ENCODE measurements around the gene KREMEN1. TPM values are rescaled to one million over a fixed set of nuclear protein-coding genes. Genes with fewer than 3 reads are reported as not detected.

The KREMEN1 gene, protein sequence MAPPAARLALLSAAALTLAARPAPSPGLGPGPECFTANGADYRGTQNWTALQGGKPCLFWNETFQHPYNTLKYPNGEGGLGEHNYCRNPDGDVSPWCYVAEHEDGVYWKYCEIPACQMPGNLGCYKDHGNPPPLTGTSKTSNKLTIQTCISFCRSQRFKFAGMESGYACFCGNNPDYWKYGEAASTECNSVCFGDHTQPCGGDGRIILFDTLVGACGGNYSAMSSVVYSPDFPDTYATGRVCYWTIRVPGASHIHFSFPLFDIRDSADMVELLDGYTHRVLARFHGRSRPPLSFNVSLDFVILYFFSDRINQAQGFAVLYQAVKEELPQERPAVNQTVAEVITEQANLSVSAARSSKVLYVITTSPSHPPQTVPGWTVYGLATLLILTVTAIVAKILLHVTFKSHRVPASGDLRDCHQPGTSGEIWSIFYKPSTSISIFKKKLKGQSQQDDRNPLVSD
- total RNA-seq, result under 1 TPM in 1 of 2 experiments, not detected in 1; 0.15 TPM

- Mint-ChIP-seq H3K9me3 (no peaks in the 10 kb centered on the region), H3K36me3 (ENCODE audit: low read depth) (no peaks in the 10 kb centered on the region), H3K27me3 (peaks cover 71% of the 10 kb centered on the region), H3K4me1 (peaks cover 14% of the 10 kb centered on the region), H3K27ac (no peak within 1 kb of the TSS), H3K4me3 (peak within 1 kb of the TSS; percentile 56)
- ChIA-PET CTCF (interaction anchor here (0.6 to 1.4 kb wide), 3 partner anchors 12 to 281 kb away, joined by 4 to 5 read pairs (median 5); partner anchors contain the start of gene C22orf31), POLR2A (no interaction called here)
- no peak for DNase-seq
Observed at GRCh38 chr22:29072979-29073617, at the start of gene KREMEN1. Gene KREMEN1 (plus strand): TSS chr22:29073035. CDS start chr22:29073131, 96 bp downstream.

- H3K36me3 Mint-ChIP-seq (ENCODE audit: low read depth), result no peaks in the 10 kb centered on the region
- H3K27ac Mint-ChIP-seq, result no peak overlapping the region
- no peak for DNase-seq
- ChIA-PET CTCF (no interaction called here), POLR2A (no interaction called here)
- H3K27me3 Mint-ChIP-seq, result peaks cover 47% of the 10 kb centered on the region
- H3K4me1 Mint-ChIP-seq, result no peaks in the 10 kb centered on the region
- no peak overlapping the region for H3K4me3 Mint-ChIP-seq
- H3K9me3 Mint-ChIP-seq, result peaks cover 2% of the 10 kb centered on the region
Observed at GRCh38 chr22:29023172-29023796, 49.6 kb upstream of the KREMEN1 start.

DNA sequence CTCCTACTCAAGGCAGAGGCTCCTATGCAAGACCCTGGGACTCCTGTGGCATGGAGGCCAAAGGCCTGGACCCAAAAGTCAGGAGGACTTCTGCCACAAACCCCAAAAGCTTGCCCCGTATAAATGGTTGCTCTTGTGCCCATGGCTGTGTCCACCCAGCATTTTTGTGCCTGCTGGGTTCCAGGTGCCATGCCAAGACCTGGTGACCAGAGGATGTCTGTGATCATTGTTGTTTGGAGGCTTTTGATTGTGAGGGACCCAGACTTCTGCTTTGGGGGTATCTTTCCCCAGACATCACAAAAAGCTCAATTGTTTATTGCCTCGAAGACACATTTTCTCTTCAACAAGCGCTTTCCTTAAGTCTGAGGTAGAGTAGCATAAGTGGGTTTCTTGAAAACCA, 46.3 kb upstream of the KREMEN1 start:
- Mint-ChIP-seq H3K4me1 (peaks cover 7% of the 10 kb centered on the region), H3K9me3 (no peaks in the 10 kb centered on the region), H3K4me3 (no peak overlapping the region), H3K27me3 (peaks cover 60% of the 10 kb centered on the region), H3K27ac (no peak overlapping the region), H3K36me3 (ENCODE audit: low read depth) (no peaks in the 10 kb centered on the region)
- POLR2A ChIA-PET, result no interaction called here
- DNase-seq, result no peak
- CTCF ChIA-PET, result no interaction called here

GRCh38 chr22:29028468-29028867, 44.4 kb upstream of the KREMEN1 start:
- H3K27ac Mint-ChIP-seq, result no peak overlapping the region
- H3K4me3 Mint-ChIP-seq, result no peak overlapping the region
- ChIA-PET CTCF (interaction anchor here (0.6 to 1.1 kb wide), 2 partner anchors 16 kb away, joined by 3 read pairs; no protein-coding TSS in a partner anchor), POLR2A (no interaction called here)
- no peak for DNase-seq
- H3K4me1 Mint-ChIP-seq, result peaks cover 7% of the 10 kb centered on the region
- no peaks in the 10 kb centered on the region for H3K9me3 Mint-ChIP-seq
- no peaks in the 10 kb centered on the region for H3K36me3 Mint-ChIP-seq (ENCODE audit: low read depth)
- H3K27me3 Mint-ChIP-seq, result peaks cover 59% of the 10 kb centered on the region

DNA sequence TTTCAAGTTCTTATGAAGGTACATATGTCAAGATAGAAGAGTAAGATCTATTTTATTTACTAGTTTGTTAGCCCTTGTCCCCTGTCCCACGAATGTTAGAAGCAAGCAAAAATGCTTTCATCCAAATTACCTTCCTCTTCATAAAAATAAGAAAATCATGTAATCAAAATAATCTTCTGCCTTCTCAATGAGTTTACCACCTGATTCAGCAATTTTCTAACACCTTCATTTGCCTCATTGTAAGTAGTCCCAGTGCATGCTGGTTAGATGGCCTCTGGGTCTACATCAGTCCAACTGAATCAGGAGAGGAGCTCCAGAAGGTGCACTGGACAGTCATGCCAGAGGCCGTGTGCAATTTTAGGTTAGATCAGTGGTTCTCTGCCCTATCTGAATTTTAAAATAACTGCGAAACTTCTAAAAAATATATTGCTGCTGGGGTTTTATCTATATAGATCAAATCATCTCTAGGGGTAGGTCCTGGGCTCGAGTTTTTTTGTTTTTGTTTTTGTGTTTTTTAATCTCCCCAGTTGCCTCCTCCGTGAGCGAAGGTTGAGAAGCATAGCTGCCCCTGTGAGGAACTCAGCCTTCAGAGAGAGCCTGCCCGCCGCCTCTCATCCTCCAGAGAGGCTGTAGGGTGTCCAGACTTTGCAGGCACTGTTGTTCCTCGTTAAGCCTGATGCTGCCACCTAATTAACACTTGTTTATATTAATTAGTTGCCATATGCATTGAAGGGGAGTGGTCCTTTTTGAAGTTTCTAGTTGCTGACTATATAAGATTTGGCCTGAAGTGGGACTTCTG, 43.4 kb upstream of the KREMEN1 start:
- ChIA-PET POLR2A (no interaction called here), CTCF (interaction anchor here (2.4 kb wide), 1 partner anchor 11 kb away, joined by 5 read pairs; no protein-coding TSS in a partner anchor)
- Mint-ChIP-seq H3K27ac (no peak overlapping the region), H3K4me3 (no peak overlapping the region), H3K9me3 (no peaks in the 10 kb centered on the region), H3K36me3 (ENCODE audit: low read depth) (no peaks in the 10 kb centered on the region), H3K27me3 (peaks cover 51% of the 10 kb centered on the region), H3K4me1 (peaks cover 7% of the 10 kb centered on the region)
- no peak for DNase-seq

DNA sequence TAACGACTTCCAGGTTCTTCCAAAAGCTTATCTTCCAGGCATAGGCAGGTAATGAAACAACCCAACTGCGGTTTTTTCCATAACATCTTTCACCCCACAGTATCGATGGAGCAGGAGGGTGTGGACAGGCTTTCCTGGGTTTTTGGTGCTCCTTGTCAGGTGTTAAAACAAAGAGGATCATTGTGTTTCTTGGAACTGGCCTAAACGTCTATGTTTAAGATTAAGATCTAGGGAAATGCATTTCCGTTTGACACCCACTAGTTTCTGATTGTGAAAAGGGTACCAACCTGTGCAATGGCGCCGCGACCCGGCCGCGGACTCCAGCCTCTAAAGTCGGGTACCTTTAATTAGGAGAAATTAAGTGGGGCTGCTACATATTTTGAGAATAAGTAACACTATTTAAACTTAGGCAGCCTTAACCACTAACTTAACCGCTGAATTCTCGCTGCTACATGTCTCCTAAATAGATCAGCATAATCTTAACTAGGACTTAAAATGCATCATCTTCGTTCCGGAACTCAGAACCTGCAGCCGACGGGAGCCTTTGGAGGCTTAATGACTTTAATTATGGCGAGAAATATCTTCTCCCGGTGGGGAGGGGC, 42.7 kb upstream of the KREMEN1 start:
- Mint-ChIP-seq H3K9me3 (no peaks in the 10 kb centered on the region), H3K27ac (no peak overlapping the region), H3K36me3 (ENCODE audit: low read depth) (no peaks in the 10 kb centered on the region), H3K27me3 (peaks cover 55% of the 10 kb centered on the region), H3K4me1 (peaks cover 7% of the 10 kb centered on the region), H3K4me3 (no peak overlapping the region)
- POLR2A ChIA-PET, result no interaction called here
- peak; percentile 8 for DNase-seq
- CTCF ChIA-PET, result interaction anchor here (2.4 kb wide), 1 partner anchor 11 kb away, joined by 5 read pairs; no protein-coding TSS in a partner anchor

DNA sequence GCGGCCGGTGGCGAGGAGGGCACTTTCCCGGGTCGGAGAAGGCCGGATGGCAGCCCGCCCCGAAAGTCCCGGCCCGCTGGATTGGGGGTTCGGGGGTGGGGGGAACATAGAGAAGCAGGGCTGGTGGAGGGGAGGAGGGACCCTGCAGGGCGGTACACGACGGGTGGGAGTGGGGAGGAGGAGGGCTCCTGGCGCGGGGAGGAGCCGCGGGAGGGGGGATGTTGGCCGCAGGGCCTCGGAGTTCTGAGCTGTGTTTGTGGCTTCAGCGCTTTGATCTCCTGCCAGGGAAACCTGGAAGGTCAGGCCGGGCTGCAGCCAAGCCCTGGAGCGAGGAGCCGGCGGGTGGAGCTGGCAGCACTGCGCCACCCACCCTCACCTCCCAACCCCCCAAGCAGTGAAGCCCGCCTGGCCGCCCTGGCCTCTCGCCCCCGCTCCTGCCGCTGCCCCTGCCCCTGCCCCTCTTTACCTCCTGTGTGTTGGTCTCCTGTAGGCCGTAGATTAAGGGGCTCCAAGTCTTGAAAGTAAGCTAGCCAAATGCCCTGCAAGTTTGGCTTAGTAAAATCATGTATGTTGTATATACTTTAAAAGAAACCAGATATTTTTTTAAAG, 42.1 kb upstream of the KREMEN1 start:
- H3K36me3 Mint-ChIP-seq (ENCODE audit: low read depth), result no peaks in the 10 kb centered on the region
- H3K27me3 Mint-ChIP-seq, result peaks cover 52% of the 10 kb centered on the region
- DNase-seq, result no peak
- POLR2A ChIA-PET, result no interaction called here
- peaks cover 7% of the 10 kb centered on the region for H3K4me1 Mint-ChIP-seq
- CTCF ChIA-PET, result interaction anchor here (0.5 to 2.4 kb wide), 2 partner anchors 10 to 150 kb away, joined by 4 to 5 read pairs; no protein-coding TSS in a partner anchor
- H3K9me3 Mint-ChIP-seq, result no peaks in the 10 kb centered on the region
- H3K27ac Mint-ChIP-seq, result no peak overlapping the region
- H3K4me3 Mint-ChIP-seq, result no peak overlapping the region

- DNase-seq, result no peak
- Mint-ChIP-seq H3K27me3 (peaks cover 50% of the 10 kb centered on the region), H3K4me1 (peaks cover 7% of the 10 kb centered on the region), H3K9me3 (no peaks in the 10 kb centered on the region), H3K36me3 (ENCODE audit: low read depth) (no peaks in the 10 kb centered on the region), H3K27ac (no peak overlapping the region), H3K4me3 (no peak overlapping the region)
- CTCF ChIA-PET, result interaction anchor here (2.4 kb wide), 1 partner anchor 9 kb away, joined by 5 read pairs; no protein-coding TSS in a partner anchor
- POLR2A ChIA-PET, result no interaction called here
Observed at GRCh38 chr22:29031227-29032011, 41.4 kb upstream of the KREMEN1 start.

DNA sequence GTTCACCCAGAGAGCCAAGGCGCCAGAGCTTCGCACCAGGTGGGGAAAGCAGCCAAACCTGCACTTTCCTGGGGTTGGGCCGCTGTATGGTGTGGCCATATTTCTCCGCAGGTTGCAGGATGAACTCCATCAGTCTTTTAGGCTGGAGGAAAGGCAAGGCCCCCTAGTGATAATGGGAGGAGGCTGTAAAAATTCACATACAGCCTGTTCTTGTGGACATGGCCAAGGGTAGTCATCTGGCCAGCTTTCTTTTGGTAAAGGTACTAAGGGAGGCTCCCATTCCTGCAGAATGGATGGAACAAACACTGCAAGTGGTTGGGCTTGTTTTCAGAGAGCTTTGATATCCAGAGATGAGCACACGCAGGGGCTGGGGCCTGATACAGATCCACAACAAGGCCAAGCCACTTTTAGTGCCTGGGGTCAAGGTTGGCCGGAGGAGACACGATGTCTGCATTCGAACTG, 40.8 kb upstream of the KREMEN1 start:
- no peak overlapping the region for H3K4me3 Mint-ChIP-seq
- H3K4me1 Mint-ChIP-seq, result peaks cover 7% of the 10 kb centered on the region
- ChIA-PET POLR2A (no interaction called here), CTCF (no interaction called here)
- DNase-seq, result no peak
- H3K36me3 Mint-ChIP-seq (ENCODE audit: low read depth), result no peaks in the 10 kb centered on the region
- H3K9me3 Mint-ChIP-seq, result no peaks in the 10 kb centered on the region
- H3K27ac Mint-ChIP-seq, result no peak overlapping the region
- H3K27me3 Mint-ChIP-seq, result peaks cover 50% of the 10 kb centered on the region

DNA sequence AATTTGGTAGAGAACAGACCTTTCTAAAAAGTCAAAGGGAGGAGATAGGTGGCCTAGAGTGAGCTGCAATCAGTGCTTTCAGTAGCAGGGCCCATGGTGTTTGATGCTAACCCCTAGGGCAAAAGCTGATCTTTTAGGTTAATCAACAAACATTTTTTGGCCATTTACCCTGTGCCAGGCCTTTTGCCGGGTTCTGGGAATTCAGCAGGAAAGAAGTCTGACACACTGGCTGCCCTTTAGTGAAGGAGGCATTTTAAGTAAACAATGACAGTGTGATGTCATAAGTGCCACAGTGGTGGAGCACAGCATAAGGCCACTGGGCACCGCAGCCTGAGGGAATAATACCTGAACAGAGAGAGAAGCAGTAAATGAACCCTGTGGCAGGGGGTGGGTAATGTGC, 40.3 kb upstream of the KREMEN1 start:
- no peaks in the 10 kb centered on the region for H3K36me3 Mint-ChIP-seq (ENCODE audit: low read depth)
- ChIA-PET POLR2A (no interaction called here), CTCF (interaction anchor here (0.6 to 0.7 kb wide), 2 partner anchors 29 to 76 kb away, joined by 3 to 4 read pairs; no protein-coding TSS in a partner anchor)
- no peaks in the 10 kb centered on the region for H3K9me3 Mint-ChIP-seq
- H3K27me3 Mint-ChIP-seq, result peaks cover 48% of the 10 kb centered on the region
- no peak overlapping the region for H3K27ac Mint-ChIP-seq
- DNase-seq, result no peak
- H3K4me1 Mint-ChIP-seq, result peaks cover 7% of the 10 kb centered on the region
- no peak overlapping the region for H3K4me3 Mint-ChIP-seq

DNA sequence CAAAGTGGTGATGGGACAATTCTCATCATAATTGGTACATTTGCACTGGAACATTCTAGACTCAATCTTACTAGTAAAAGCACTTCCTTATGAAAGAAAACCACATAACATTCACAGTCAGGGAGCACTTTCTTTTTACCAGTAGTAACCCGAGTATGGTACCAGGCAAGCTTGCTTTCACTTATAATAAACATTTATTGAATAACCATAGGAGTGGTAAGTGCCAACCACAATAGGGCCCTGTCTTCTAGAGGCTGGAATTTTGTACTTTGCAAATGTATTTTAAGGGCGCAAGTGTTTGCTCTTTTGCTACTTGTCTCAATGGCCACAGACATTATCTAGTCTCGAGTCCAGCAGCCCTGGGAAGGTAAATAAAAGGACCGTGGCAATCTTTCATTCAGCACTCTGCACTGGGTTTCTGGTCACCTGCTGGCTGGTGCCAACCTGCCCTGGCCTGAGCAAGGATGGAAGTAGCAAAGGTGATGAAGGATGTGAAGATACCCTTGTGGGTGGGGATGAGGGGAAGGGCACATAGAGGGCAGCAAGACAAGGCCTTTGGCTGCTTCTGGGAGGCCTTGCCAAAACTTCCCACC, 35.4 kb upstream of the KREMEN1 start:
- Mint-ChIP-seq H3K27ac (no peak overlapping the region), H3K4me3 (no peak overlapping the region), H3K4me1 (no peaks in the 10 kb centered on the region), H3K9me3 (no peaks in the 10 kb centered on the region), H3K27me3 (peaks cover 18% of the 10 kb centered on the region), H3K36me3 (ENCODE audit: low read depth) (no peaks in the 10 kb centered on the region)
- DNase-seq, result no peak
- ChIA-PET POLR2A (no interaction called here), CTCF (no interaction called here)

Data from activated CD4-positive, alpha-beta T cell treated with anti-CD3 and anti-CD28 coated beads, Interleukin-2, amount 10 ng/mL, durations not matched to agents 7 days and 5 days (primary cell).